ENCODE data around the gene ANXA5.
"Not testable (repeated sequence)": the region's sequence is repeated elsewhere in the genome, so short reads cannot be mapped to it uniquely, and the experiment has no call there.

The ANXA5 gene

GRCh38 chr4:121696581-121697461, at the start of gene ANXA5:
TSS of gene ANXA5 (minus strand) at chr4:121696980. CDS start at chr4:121696589, 391 bp downstream.
- DNase-seq (ENCODE audit: low read depth in 2 of 2), result peak; percentile 63 to 68

- DNase-seq (ENCODE audit: low read depth in 2 of 2), result no peak
Observed at GRCh38 chr4:121742794-121743193, 46.0 kb upstream of the ANXA5 start.

- DNase-seq (ENCODE audit: low read depth in 2 of 2), result no peak
Observed at GRCh38 chr4:121741751-121742150, 45.0 kb upstream of the ANXA5 start.

GRCh38 chr4:121740796-121741409, 44.1 kb upstream of the ANXA5 start:
- no peak for DNase-seq (ENCODE audit: low read depth in 2 of 2)

- no peak for DNase-seq (ENCODE audit: low read depth in 2 of 2)
Observed at GRCh38 chr4:121739575-121739974, 42.8 kb upstream of the ANXA5 start.

GRCh38 chr4:121738780-121739535, 42.2 kb upstream of the ANXA5 start:
- no peak for DNase-seq (ENCODE audit: low read depth in 2 of 2)

GRCh38 chr4:121737846-121738554, 41.2 kb upstream of the ANXA5 start:
- DNase-seq (ENCODE audit: low read depth in 2 of 2), result no peak

- peak; percentile 8 to 24 for DNase-seq (ENCODE audit: low read depth in 2 of 2)
Observed at GRCh38 chr4:121736735-121737351, 40.1 kb upstream of the ANXA5 start.

- no peak for DNase-seq (ENCODE audit: low read depth in 2 of 2)
Observed at GRCh38 chr4:121734571-121734970, 37.8 kb upstream of the ANXA5 start.

- no peak for DNase-seq (ENCODE audit: low read depth in 2 of 2)
Observed at GRCh38 chr4:121733942-121734341, 37.2 kb upstream of the ANXA5 start.

GRCh38 chr4:121729753-121730152, 33.0 kb upstream of the ANXA5 start:
- DNase-seq (ENCODE audit: low read depth in 2 of 2), result not testable (repeated sequence)

- DNase-seq (ENCODE audit: low read depth in 2 of 2), result no peak
Observed at GRCh38 chr4:121728798-121729226, 32.0 kb upstream of the ANXA5 start.

- no peak for DNase-seq (ENCODE audit: low read depth in 2 of 2)
Observed at GRCh38 chr4:121728066-121728465, 31.3 kb upstream of the ANXA5 start.

GRCh38 chr4:121726642-121727268, 30.0 kb upstream of the ANXA5 start:
- DNase-seq (ENCODE audit: low read depth in 2 of 2), result peak in 1 of 2 donors; percentile 16

GRCh38 chr4:121724671-121725070, 27.9 kb upstream of the ANXA5 start:
- no peak for DNase-seq (ENCODE audit: low read depth in 2 of 2)

- no peak for DNase-seq (ENCODE audit: low read depth in 2 of 2)
Observed at GRCh38 chr4:121721700-121722099, 24.9 kb upstream of the ANXA5 start.

- DNase-seq (ENCODE audit: low read depth in 2 of 2), result no peak
Observed at GRCh38 chr4:121720109-121720508, 23.3 kb upstream of the ANXA5 start.

- DNase-seq (ENCODE audit: low read depth in 2 of 2), result no peak
Observed at GRCh38 chr4:121717680-121718237, 21.0 kb upstream of the ANXA5 start.

- DNase-seq (ENCODE audit: low read depth in 2 of 2), result no peak
Observed at GRCh38 chr4:121714548-121714947, 17.8 kb upstream of the ANXA5 start.

- DNase-seq (ENCODE audit: low read depth in 2 of 2), result no peak
Observed at GRCh38 chr4:121712783-121713182, 16.0 kb upstream of the ANXA5 start.
